Activated CD4-positive, alpha-beta T cell treated with anti-CD3 and anti-CD28 coated beads for 1 hour (primary cell): ENCODE data around the gene BDH1.
"Not testable (repeated sequence)": the region's sequence is repeated elsewhere in the genome, so short reads cannot be mapped to it uniquely, and the experiment has no call there.

Source experiments
- DNase-seq: peaks from one replicate; pipeline ENCODE4 v3.0.0-alpha.2; 2020

Gene BDH1

DNA sequence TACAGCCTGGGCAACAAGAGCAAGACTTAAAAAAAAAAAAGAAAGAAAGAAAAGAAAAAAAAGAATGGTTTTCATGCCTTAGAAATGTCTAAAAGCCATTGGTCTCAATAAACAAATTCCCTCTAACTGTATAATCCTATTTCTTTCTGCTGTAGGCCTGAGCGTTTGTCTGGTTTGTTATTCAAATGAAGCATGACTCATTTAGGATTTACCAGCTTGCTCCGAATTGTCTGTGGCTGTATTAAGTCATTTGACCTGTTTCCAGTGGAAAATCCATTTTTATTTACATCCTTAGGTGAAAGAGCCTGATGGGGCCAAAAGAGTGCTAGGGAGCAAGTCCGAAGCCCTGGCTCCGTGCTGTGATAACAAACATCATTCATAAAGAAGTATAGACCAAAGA lies 73.8 kb downstream of the BDH1 start:
- DNase-seq = no peak

DNA sequence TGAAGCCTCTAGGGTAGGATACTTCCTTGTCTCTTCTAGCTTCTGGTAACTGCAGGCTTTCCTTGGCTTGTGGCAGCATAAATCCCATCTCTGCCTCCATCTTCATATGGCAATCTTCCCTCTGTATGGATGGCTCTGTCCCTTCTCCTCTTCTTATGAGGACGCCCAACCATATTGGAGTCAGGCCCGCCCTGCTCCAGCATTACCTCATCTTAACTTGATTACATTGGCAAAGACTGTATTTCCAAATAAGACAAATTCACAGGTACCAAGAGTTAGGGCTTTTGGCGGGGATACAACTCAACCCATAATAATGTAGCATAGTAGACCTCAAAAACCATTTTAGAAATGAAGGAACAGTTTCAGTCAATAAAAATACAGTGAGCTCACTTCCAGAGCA lies 75.4 kb downstream of the BDH1 start:
- no peak for DNase-seq

DNA sequence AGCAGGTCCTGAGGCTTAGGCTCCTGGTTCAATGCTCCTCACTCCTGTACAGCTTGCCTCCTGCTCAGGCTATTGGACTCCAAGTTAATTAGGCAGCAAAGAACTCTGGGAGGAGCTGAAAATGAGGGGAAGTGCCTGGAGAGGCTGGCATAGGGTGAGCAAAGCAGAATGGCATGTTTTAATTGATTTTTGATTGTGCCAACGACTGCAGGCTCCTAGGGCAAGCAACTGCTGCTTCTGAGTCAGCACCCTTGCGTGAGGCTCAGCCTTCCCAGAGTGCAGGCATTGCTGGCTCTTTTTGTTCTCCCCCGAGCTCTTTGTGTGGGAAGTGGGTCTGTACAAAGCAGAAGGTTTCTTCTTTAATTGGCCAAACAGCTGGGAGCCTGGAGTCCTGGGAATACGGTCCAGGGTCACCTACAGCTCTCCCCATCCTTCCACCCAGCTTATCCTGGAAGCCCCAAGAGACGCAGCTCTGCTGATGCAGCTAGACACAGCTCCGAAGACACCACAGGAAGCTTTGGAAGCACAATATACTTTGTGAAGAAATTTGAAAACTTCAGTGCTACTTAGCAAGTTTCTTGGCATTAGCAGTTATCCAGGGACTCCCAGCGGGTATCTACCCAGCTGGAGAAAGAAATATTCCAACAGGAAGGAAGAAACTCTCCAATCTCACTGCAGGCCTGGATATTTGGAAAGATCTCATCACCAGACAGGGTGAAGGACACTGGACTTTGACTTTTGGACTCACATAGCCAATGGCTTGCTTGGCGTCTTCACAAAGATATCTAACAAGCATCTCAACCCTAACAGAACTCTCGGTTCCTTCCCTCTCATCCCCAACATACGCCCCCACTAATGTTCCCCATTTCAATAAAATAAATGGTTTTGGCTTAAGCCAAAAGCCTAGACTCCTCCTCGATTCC lies 76.8 kb downstream of the BDH1 start:
- no peak for DNase-seq

DNA sequence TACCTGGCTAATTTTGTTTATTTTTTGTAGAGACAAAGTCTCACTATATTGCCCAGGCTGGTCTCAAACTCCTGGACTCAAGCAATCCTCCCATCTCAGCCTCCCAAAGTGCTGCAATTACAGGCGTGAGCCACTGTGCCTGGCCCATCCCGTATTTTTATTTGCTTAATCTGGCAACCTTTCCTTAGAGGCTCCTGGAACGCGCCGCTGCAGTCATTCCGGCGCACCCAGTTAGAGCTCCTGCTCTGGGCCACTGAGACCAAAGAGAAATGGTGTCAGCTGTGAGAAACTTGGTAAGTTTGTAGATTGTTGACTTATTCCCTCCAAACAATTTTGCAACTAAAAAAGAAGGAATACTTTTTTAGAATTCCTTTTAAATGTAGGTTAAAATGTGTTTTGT lies 78.0 kb downstream of the BDH1 start:
- DNase-seq = not testable (repeated sequence)

DNA sequence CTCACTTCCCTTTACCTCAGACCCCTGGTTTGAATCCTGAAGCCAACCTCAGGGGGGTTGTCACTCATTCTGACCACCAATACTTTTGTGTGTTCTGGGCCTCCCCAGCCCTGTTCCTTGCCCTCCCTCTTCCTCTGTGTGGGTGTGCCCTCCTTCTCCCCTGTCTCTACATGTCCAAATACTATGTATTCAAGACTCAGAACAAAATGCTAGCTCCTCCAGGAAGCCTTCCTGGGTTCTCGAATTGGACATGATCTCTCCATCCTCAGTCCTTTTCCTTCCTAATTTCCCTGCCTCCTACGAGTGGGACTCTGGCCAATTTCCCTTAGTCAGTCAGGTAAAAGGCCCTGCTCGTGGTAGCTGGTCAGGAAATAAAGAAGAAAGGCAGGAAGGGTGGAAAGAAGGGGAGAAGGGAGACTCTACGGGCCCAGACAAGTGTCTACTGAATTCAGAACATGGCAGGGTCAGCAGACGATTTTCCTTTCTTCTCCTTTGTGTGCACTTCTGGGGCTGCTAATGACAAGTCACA lies 79.7 kb downstream of the BDH1 start:
- DNase-seq = no peak

DNA sequence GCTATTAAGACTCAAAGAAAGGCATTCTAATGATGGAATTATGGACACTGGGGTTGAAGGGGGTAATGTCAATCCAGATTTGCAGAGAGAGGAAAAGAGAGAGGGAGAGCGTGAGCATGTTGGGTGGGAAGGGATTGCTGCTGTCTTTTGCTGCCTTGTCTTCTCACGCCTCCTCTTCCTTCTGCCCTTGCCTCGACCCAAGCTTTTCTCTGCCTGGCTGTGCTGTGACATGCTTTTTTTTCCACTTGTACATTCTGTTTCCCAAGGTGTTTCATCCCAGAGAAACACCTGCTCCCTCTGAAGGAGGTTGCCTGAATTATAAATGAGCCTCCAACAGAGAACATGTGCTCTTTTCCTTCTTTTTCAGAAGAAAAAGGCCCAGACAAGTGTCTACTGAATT lies 80.3 kb downstream of the BDH1 start:
- no peak for DNase-seq

DNA sequence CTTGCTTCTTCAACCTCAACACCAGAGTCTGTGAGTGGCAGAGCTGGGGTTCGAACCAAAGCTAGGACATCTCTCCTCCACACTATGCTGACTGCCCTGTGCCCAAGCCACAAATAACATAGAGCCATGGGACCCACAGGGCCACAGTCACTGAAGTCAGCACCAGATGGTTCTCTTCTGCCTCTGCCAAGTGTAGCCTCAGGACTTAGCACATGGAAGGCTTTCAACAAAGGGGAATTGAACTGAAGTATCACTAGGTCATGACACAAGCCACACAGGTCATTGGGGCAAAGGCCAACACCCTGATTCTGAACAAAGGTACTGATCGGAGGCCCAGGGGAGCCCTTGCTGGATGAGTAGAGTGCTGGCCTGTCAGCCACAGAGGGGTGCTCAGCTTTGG lies 83.6 kb downstream of the BDH1 start:
- no peak for DNase-seq

DNA sequence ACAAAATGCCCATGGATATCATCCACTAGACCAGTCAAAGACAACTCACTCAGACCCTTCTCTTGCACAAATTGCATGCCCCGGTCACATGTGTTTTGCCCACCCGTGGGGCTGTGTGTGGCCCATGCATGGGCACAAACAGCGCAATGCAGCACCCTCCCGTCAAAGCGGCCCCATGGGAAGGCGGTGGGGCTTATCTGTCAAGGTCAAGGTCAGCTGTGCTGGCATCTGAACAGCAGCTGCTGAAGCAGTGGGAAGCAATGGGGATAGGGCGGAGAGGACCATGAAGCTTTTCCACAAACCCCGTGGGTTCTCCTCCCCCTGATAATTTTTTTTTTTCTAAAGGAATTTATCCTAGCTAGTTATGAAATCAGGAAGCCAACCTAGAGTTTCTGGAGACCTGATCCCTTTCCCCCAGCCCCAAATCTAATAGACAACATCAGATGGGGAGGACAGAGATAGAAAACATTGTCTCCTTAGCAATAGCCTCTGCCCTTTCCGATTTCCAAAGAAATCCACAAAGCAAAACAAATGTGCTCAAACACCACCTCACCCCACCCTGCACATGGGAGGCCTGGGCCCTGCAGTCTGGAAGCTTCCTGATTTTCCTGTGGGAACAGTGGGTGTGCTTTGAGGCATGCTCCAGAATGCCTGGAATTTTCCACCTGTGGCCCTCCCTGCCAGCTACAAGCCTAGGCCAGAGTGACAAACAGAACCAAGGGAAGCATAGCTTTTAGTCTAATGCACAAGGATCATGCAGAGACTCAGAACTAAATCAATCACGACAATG lies 84.4 kb downstream of the BDH1 start:
- DNase-seq = no peak

DNA sequence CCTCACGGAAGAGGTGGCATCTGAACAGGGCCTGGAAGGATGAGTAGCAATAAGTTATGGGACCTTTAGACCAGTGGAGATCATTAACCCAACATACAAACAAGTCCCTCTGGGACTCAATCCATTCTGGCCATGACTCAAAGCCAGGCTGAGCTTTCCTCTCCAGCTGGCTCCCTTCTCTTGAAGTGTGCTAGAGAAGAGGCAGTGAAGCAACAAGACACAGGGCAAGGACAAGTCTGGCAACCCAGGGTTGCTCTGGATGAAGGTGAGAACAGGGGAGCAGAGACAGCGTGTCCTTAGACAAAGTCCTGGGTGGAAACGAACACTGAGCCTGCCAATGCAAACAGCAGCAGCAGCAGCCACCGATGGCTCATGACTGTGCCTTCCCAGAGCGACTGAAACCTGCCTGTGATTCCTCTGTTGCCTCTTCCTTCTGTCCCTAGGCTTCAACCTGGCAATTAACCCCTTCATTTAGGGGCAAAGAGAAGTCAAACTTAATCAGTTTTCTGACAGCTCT lies 86.8 kb downstream of the BDH1 start:
- DNase-seq = no peak

DNA sequence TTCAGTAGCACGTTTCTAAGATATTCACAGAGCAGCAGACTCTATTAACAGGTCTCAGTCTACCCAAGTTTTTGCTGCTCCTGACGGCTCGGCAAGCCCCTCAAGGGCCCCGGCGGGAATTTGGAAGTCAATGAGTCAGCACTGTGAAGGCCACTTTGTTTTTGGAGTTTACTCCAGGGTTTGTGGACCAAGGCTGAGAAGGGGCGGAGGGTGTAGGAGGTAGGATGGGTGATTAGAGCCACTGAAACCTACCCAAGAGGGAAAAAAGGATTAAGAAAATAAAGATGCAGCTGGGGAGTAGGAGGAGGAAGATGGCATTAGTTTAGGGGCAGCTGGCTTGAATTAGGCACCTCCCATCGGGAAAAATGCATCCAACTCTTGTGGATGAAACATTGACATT lies 87.6 kb downstream of the BDH1 start:
- DNase-seq = no peak

DNA sequence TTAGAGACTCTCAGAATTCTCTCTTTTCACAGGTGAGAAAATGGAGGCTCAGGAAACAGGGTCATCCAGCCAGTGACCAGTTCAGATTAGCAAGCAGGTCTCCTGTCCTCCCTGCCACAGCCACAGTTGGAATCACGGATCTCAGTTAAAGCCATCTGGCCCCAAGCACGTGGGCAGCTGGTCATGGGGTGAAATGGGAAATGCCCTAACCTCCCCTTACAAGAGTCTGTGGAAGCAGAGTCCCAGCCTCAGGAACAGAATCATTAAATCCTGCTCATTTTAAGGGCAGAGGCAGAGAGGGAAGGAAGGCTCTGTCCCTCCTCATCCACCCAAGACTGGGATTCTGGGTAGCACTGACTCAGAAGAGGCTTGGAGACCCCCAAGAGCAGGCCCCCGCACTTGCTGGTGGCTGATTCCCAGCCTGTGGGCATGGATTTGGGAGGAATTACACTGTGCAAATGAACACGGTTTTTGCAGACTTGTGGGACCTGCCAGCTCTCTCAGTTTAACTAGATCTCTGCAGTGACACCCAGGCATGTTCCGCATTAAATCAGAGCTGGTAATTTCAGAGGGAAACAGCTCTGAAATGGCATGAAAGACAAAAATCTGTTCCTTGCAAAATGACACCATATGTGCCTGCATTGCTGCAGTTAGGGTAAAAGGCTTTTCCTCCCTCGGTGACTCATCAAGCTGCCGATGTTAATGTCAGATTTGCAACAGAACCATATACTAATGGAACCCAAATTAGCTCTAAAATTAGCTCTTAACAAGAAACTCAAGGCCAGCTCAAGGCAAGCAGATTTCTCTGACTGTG lies 89.0 kb downstream of the BDH1 start:
- DNase-seq = no peak

DNA sequence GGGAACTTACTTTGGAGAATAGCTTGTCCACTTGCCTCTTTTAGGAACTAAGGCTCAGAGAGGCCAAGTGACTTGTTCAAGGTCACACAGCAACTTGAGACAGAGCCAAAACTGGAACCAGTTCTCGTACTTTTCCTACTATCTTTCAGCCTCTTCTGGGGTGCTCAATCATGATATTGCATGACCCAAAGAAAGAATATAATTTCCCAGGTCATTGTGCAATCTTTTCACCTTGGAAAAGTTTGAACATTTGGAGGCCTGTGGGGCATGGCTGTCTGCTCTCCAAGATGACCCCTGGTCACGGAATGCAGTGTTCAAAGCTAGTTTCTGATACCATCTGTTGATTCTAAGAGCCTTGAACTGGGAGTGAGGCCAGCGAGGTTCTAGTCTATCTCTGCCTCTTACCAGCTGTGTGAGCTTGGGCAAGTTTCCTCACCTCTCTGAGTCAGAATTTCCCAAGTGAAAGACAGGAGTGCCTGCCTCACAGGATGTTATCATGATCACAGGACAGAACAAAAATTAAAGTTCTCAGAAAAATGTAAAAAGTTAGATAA lies 89.7 kb downstream of the BDH1 start:
- no peak for DNase-seq

DNA sequence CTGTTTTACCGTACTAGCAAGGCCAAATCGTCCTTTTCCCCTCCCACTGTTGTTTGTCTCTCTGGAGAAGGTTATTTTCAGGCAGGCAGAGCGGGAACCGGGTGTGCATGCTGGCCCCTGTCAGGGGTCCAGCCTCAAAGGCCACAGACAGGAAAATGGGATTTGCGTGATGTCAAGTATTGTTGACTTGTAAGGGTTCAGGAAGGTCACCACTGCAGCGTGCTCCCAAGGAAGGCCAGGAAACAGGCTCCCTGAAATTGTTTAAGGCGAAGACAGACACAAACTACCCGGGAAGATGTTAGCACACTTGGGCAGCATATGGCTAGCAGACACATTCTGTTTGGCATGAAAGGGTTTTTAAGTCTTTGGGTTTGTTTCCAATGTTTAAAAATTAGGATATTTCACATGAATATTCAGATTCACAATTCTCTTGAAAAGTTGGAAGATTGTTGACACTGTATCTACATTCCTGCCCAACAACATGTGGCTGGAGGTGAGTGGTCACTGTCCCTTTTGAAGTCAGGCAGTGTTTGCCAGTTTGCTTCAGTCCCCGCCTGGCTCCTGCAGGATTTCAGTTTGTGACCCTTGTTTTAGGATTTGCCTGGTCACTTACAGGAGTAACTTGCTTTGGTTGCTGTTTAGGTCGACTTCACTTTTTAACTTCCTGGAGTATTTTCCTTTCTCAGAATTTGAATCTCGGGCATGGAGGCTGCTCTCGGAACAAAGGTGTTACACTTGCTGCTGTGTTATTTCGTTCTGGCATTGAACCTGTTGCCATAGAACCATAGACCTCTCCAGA lies 90.4 kb downstream of the BDH1 start:
- DNase-seq = no peak

DNA sequence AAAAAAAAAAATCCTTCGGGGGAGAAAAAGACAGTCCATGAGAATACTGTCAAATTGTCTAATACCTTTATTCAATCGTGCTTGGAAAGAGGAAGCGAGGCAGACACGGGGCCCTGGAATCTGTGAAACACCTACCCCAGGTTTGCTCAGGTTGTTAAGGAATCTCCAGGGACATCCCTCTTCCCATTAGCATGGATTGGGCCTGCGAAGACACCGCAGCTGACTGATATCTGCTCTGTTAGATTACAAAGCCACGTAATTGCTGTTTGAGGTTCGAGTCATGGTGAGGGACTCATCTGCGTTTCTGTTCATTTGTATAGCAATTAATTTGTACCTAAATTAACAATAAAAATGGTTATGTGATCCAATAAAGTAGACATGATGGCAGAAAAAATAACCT lies 91.0 kb downstream of the BDH1 start:
- DNase-seq = no peak

DNA sequence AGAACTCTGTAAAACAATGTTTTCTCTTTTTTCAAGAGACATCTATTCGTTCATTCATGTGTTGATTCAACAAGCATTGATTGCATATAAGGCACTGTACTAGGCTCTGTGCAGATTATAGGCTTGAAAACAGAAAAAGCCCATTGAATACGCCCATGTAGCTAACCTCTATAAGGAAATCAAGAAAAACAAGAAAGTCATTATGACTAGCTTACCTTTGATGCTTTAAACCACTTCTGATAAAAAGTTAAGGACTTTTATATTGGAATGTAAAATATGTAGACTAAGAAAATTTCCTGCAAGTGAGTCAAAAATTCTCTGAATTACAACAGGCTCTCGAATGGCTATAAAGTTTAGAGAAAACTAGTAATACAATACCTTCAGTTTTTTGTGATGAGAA lies 92.5 kb downstream of the BDH1 start:
- no peak for DNase-seq

DNA sequence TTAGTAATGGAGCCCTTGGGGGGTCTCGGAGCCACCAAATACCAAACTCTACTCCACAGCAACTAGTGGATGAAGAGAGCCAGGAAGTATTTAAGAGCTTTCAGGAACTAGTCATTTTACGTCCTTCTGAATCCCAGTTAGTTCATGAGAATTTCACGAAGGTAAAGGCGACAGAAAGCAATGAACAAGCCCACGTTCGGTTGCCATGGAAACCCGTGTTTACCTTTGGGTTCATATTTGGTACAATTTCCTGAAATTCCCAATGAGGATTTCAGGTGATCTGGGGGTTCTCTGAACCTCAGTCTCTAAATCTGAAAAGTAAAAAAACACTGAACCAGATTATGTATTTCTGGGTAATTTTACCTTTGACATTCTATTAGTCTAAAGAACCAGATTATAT lies 93.0 kb downstream of the BDH1 start:
- DNase-seq = no peak

DNA sequence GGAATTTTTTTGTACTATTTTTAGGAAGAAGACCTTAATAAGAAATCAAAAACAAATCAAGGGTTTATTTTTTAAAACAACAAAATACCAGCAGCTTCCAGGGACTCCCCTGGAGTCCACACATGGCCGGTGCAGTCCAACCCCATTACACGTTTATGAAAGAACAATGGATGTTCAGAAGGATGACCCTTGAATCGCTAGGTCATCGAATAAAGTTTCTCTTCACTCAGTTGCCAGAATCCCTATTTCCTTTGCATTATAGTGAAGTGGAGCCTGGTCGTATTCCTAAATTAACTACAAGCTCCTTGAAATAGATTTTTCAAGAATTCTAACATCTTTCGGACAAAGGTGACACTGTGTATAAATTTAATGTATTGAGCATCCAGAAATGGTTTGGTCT lies 95.1 kb downstream of the BDH1 start:
- DNase-seq = no peak

DNA sequence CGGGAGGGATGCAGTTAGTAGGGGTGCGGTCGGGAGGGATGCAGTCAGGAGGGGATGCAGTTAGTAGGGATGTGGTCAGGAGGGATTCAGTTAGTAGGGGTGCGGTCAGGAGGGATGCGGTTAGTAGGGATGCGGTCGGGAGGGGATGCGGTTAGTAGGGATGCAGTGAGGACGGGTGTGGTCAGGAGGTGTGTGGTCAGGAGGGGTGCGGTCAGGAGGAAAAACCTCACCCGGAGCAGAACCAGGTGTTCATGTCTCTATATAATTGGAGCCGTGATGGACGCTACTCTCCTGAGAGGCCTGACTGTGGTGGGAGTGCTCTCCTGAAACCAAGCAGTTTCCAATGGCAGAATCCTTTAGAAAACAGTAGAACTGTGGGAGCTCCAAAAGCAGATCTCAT lies 95.8 kb downstream of the BDH1 start:
- DNase-seq = no peak
